Activated B cell treated with CpG ODN at 0.5 μM for 24 hours (primary cell): ENCODE results near the gene IL13RA2. TPM values are rescaled to one million over a fixed set of nuclear protein-coding genes. Genes with fewer than 3 reads are reported as not detected.

Experiments
- ATAC-seq: fragments of 200-7000 bp; cut with Tn5 transposase; one replicate; pipeline ENCODE4 v1.10.0; 2021; ENCODE audit warnings: low read depth, mild to moderate bottlenecking, moderate library complexity
- CTCF ChIA-PET: fragments of 350-600 bp; sonication (Branson Sonifier 250); formaldehyde crosslinking; loops from one replicate; lab custom pipeline; 2021; ENCODE audit warnings: antibody characterized with exemption; lab: Charles Lee
- POLR2A ChIA-PET: fragments of 350-600 bp; sonication (Branson Sonifier 250); formaldehyde crosslinking; loops from one replicate; lab custom pipeline; 2021; ENCODE audit warnings: antibody characterized with exemption; lab: Charles Lee
- DNase-seq: peaks from one replicate; pipeline ENCODE4 v3.0.0; 2022
- H3K27ac Mint-ChIP-seq: one replicate; pipeline ENCODE4 v1.8.0; 2020; ENCODE audit warnings: mixed read lengths
- H3K27me3 Mint-ChIP-seq: one replicate; pipeline ENCODE4 v1.8.0; 2021; ENCODE audit warnings: mixed read lengths
- H3K36me3 Mint-ChIP-seq: one replicate; pipeline ENCODE4 v1.8.0; 2021; ENCODE audit warnings: low read depth, mixed read lengths
- H3K4me1 Mint-ChIP-seq: one replicate; pipeline ENCODE4 v1.8.0; 2021; ENCODE audit warnings: mixed read lengths
- H3K4me3 Mint-ChIP-seq: one replicate; pipeline ENCODE4 v1.8.0; 2020; ENCODE audit warnings: mild to moderate bottlenecking, mixed read lengths
- H3K9me3 Mint-ChIP-seq: one replicate; pipeline ENCODE4 v1.8.0; 2020; ENCODE audit warnings: mixed read lengths
- CTCF ChIP-seq: fragments of 200-600 bp; IDR thresholded peaks from one replicate; pipeline ENCODE4 v1.8.0; 2022; ENCODE audit warnings: antibody characterized with exemption, mild to moderate bottlenecking
- intact Hi-C: fragments of 100-400 bp; cut with micrococcal nuclease; formaldehyde crosslinking; loops from one replicate; pipeline ENCODE4 v1.15.1; 2024
- total RNA-seq: library from RNA; stranded (reverse); gene quantifications from 2 replicates; pipeline ENCODE4 v1.2.3, GENCODE V29; 2022

The IL13RA2 gene
- total RNA-seq, 1 donor from 2014 or later = not detected

GRCh38 chrX:114959729-114960128 lies 57.7 kb downstream of the IL13RA2 start:
- no peak overlapping the region for H3K4me3 Mint-ChIP-seq
- CTCF ChIA-PET = no interaction called here
- H3K9me3 Mint-ChIP-seq = no peaks in the 10 kb centered on the region

More at GRCh38 chrX:114959729-114960128, 57.7 kb downstream of the IL13RA2 start:
- H3K36me3 Mint-ChIP-seq = no peaks in the 10 kb centered on the region
- DNase-seq = no peak
- TF ChIP-seq CTCF = no peak
- no peaks in the 10 kb centered on the region for H3K27me3 Mint-ChIP-seq
- intact Hi-C loops = no loop called here
- no peaks in the 10 kb centered on the region for H3K4me1 Mint-ChIP-seq
- H3K27ac Mint-ChIP-seq = no peak overlapping the region
- POLR2A ChIA-PET = no interaction called here
- ATAC-seq = no peak

Other genes starting within 250 kb of the IL13RA2 start
- not detected in 2 replicates for gene RBMXL3, start 171.8 kb upstream of the IL13RA2 start, total RNA-seq
- gene LRCH2, start 216.5 kb upstream of the IL13RA2 start, total RNA-seq = not detected in 2 replicates